Keratinocyte (primary cell): ENCODE results near the gene DNAJB2. TPM values are rescaled to one million over a fixed set of nuclear protein-coding genes. Genes with fewer than 3 reads are reported as not detected.

Experiments
- DNase-seq: peaks from one replicate; pipeline ENCODE4 v3.0.0-alpha.2; 2011; ENCODE audit warnings: low read depth, missing footprints, low spot score
- FAIRE-seq: peaks from 2 replicates; lab custom pipeline; 2011; peaks lifted over from hg19 to GRCh38; lab: Jason Lieb, UNC
- H2AFZ ChIP-seq: 2 replicates; pipeline ENCODE4 v1.6.0; 2012; ENCODE audit warnings: low read length, control low read depth, inconsistent platforms; ENCODE audit not compliant: control insufficient read depth
- H3K27ac ChIP-seq: 2 replicates; pipeline ENCODE4 v1.5.1; 2011; ENCODE audit warnings: low read length; ENCODE audit not compliant: control insufficient read depth, insufficient read depth
- H3K27me3 ChIP-seq: 3 replicates; pipeline ENCODE4 v1.6.0; 2011; ENCODE audit warnings: low read length; ENCODE audit not compliant: control insufficient read depth, insufficient read depth; ENCODE audit errors: extremely low read depth
- H3K36me3 ChIP-seq, 2 experiments: 2 replicates in 1 of 2; 3 replicates in 1 of 2; pipeline ENCODE4 v1.5.1; 2011; ENCODE audit warnings: low read length in 2 of 2, mild to moderate bottlenecking in 1 of 2; ENCODE audit not compliant: control insufficient read depth in 2 of 2, insufficient read depth in 2 of 2; ENCODE audit errors: extremely low read depth in 1 of 2
- H3K4me1 ChIP-seq: 3 replicates; pipeline ENCODE4 v1.5.1; 2011; ENCODE audit warnings: low read length; ENCODE audit not compliant: control insufficient read depth, insufficient read depth; ENCODE audit errors: extremely low read depth
- H3K4me2 ChIP-seq: 3 replicates; pipeline ENCODE4 v1.6.0; 2011; ENCODE audit warnings: low read depth, low read length; ENCODE audit not compliant: control insufficient read depth, insufficient read depth; ENCODE audit errors: extremely low read depth
- H3K4me3 ChIP-seq, 3 experiments: fragments of 200-600 bp in 1 of 3; sonication (generic) in 1 of 3; 2 replicates in 2 of 3; 3 replicates in 1 of 3; pipeline ENCODE4 v1.5.1; 2011 to 2016; ENCODE audit warnings: low read length in 3 of 3, mild to moderate bottlenecking in 3 of 3, control low read depth in 2 of 3, inconsistent platforms in 1 of 3, low read depth in 1 of 3, mixed read lengths in 1 of 3, mixed run types in 1 of 3, moderate library complexity in 1 of 3; ENCODE audit not compliant: control insufficient read depth in 2 of 3, insufficient read depth in 2 of 3; ENCODE audit errors: extremely low read depth in 1 of 3
- H3K79me2 ChIP-seq: 2 replicates; pipeline ENCODE4 v1.6.0; 2012; ENCODE audit warnings: low read length; ENCODE audit not compliant: control insufficient read depth, insufficient read depth
- H3K9ac ChIP-seq: 3 replicates; pipeline ENCODE4 v1.6.0; 2011; ENCODE audit warnings: low read length; ENCODE audit not compliant: control insufficient read depth, insufficient read depth; ENCODE audit errors: extremely low read depth
- H3K9me1 ChIP-seq: 3 replicates; pipeline ENCODE4 v1.6.0; 2011; ENCODE audit warnings: low read length; ENCODE audit not compliant: control insufficient read depth, insufficient read depth; ENCODE audit errors: extremely low read depth
- H3K9me3 ChIP-seq: 2 replicates; pipeline ENCODE4 v1.5.1; 2012; ENCODE audit warnings: low read depth, low read length; ENCODE audit not compliant: control insufficient read depth
- H4K20me1 ChIP-seq: 3 replicates; pipeline ENCODE4 v1.6.0; 2011; ENCODE audit warnings: low read length; ENCODE audit not compliant: control insufficient read depth, insufficient read depth; ENCODE audit errors: extremely low read depth
- EZH2 ChIP-seq: IDR thresholded peaks from one replicate; pipeline ENCODE4 v1.6.1; 2012; ENCODE audit warnings: inconsistent platforms, mild to moderate bottlenecking, low read length, moderate library complexity
- dilution Hi-C: fragments of 300-500 bp; cut with MboI; formaldehyde crosslinking; loops from one replicate; pipeline ENCODE4 v1.7.0; 2020; ENCODE audit warnings: low sequenced_read_pairs; ENCODE audit not compliant: extremely low pct_ligation_motif_present
- polyA plus RNA-seq, 5 experiments: library from polyadenylated mRNA; depleted of rRNA in 3 of 5; stranded (reverse) in 3 of 5; stranded (forward) in 1 of 5; unstranded in 1 of 5; fragments of >200 nt; gene quantifications; 1 replicate in 1 of 5; 2 replicates in 3 of 5; 3 replicates in 1 of 5; pipeline versions ENCODE4 v1.2.1 to v1.2.3, GENCODE V29; 2011 to 2012; ENCODE audit warnings: missing spikeins in 2 of 5, low read depth in 1 of 5, low replicate concordance in 1 of 5
- TF ChIP-seq, protein P1 (sequence below), 3 experiments: IDR thresholded peaks in 1 of 3; conservative IDR thresholded peaks in 1 of 3; optimal IDR thresholded peaks in 1 of 3; 2 replicates in 2 of 3; 3 replicates in 1 of 3; pipeline versions ENCODE3 to v1.5.1; 2011; ENCODE audit warnings: low read length in 3 of 3, mild to moderate bottlenecking in 3 of 3, moderate library complexity in 2 of 3, control low read depth in 1 of 3, inconsistent platforms in 1 of 3; ENCODE audit not compliant: insufficient read depth in 2 of 3; ENCODE audit errors: extremely low read depth in 1 of 3

DNAJB2 gene
- polyA plus RNA-seq, 1 donor (not counting 4 experiments of a cell fraction or from before 2014, with no cell fraction given), result 51.7 TPM

DNA sequence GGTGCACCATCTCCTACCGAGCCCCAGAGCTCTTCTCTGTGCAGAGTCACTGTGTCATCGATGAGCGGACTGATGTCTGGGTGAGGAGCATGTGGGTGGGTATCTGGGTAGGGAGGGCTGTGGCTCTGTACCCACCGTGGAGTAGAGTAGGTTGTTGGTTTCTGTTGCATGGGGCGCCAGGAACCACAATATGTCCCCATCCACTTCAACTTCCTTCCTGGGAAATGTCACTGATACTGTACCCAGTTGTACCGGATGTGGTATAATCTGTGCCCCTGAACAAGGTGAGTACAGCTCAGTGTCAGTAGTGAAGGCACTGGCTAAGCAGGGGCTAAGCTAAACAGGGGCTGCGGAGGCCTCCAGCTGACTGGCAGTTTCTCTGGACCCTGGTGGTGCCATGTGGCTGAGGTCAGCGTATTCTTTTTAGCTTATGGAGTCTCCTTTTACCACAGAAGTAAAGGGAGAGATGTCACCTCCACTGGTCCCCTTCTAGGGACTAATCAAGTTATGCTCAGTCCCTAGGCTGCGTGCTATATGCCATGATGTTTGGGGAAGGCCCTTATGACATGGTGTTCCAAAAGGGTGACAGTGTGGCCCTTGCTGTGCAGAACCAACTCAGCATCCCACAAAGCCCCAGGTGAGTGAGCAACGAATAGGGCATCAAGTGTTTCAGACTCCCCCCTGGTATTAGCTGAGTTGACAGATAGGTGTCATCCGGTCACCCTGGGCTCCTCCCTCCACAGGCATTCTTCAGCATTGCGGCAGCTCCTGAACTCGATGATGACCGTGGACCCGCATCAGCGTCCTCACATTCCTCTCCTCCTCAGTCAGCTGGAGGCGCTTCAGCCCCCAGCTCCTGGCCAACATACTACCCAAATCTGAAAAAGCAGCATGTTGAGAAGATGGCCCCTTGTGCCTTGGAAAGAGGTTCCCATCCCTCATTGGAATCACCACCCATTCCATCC is 31.2 kb upstream of the DNAJB2 start:
- Histone ChIP-seq H3K9ac (peak overlapping the region; percentile 69), H3K79me2 (peaks cover 53% of the 10 kb centered on the region), H3K4me1 (peaks cover 68% of the 10 kb centered on the region), H3K27me3 (no peaks in the 10 kb centered on the region), H4K20me1 (peaks cover 5% of the 10 kb centered on the region), H3K36me3 (peaks cover 31 to 39% of the 10 kb centered on the region in 2 experiments), H3K4me2 (no peak overlapping the region), H3K27ac (peak overlapping the region; percentile 88), H2AFZ (no peak overlapping the region), H3K9me1 (no peaks in the 10 kb centered on the region), H3K9me3 (no peaks in the 10 kb centered on the region), H3K4me3 (no peak overlapping the region)
- no peak for DNase-seq
- FAIRE-seq, result no peak
- TF ChIP-seq, protein P1, sequence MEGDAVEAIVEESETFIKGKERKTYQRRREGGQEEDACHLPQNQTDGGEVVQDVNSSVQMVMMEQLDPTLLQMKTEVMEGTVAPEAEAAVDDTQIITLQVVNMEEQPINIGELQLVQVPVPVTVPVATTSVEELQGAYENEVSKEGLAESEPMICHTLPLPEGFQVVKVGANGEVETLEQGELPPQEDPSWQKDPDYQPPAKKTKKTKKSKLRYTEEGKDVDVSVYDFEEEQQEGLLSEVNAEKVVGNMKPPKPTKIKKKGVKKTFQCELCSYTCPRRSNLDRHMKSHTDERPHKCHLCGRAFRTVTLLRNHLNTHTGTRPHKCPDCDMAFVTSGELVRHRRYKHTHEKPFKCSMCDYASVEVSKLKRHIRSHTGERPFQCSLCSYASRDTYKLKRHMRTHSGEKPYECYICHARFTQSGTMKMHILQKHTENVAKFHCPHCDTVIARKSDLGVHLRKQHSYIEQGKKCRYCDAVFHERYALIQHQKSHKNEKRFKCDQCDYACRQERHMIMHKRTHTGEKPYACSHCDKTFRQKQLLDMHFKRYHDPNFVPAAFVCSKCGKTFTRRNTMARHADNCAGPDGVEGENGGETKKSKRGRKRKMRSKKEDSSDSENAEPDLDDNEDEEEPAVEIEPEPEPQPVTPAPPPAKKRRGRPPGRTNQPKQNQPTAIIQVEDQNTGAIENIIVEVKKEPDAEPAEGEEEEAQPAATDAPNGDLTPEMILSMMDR (optimal IDR thresholded peaks at IDR 0.05 in 1 of 3, IDR thresholded peaks at IDR 0.05 in 1 of 3, conservative IDR thresholded peaks at IDR 0.05 in 1 of 3; ENCODE audit: extremely low read depth in 1 of 3, insufficient read depth in 2 of 3, low read length in 3 of 3), result no peak
- no peak for TF ChIP-seq EZH2
- dilution Hi-C loops, result no loop called here

- Histone ChIP-seq H3K27me3 (no peaks in the 10 kb centered on the region), H4K20me1 (peaks cover 5% of the 10 kb centered on the region), H3K4me3 (peak overlapping the region in 2 of 3 experiments; percentile 3 to 38), H3K9me1 (no peaks in the 10 kb centered on the region), H2AFZ (no peak overlapping the region), H3K36me3 (peaks cover 31 to 39% of the 10 kb centered on the region in 2 experiments), H3K9me3 (no peaks in the 10 kb centered on the region), H3K9ac (peak overlapping the region; percentile 69), H3K27ac (peak overlapping the region; percentile 88), H3K4me1 (peaks cover 68% of the 10 kb centered on the region), H3K4me2 (peak overlapping the region; percentile 78), H3K79me2 (peaks cover 60% of the 10 kb centered on the region)
- no peak for FAIRE-seq
- TF ChIP-seq, protein P1 (optimal IDR thresholded peaks at IDR 0.05 in 1 of 3, IDR thresholded peaks at IDR 0.05 in 1 of 3, conservative IDR thresholded peaks at IDR 0.05 in 1 of 3; ENCODE audit: extremely low read depth in 1 of 3, insufficient read depth in 2 of 3, low read length in 3 of 3), result no peak
- TF ChIP-seq EZH2, result no peak
- dilution Hi-C loops, result no loop called here
- DNase-seq, result no peak
Measured at GRCh38 chr2:219248845-219249202, 30.3 kb upstream of the DNAJB2 start.
